PC-3 (cell line): ENCODE data around the gene SLC1A2. TPM values are rescaled to one million over a fixed set of nuclear protein-coding genes. Genes with fewer than 3 reads are reported as not detected.

Experiments
- ATAC-seq: fragments of 200-7000 bp; cut with Tn5 transposase; 2 replicates; pipeline ENCODE4 v1.9.1; 2020; ENCODE audit warnings: mild to moderate bottlenecking, moderate library complexity
- BruUV-seq: library from RNA; stranded (reverse); fragments of 400-500 nt; replicated peaks from 2 replicates; lab custom pipeline; 2021; lab: Mats Ljungman, UMichigan
- CTCF ChIA-PET: fragments of 300-600 bp; sonication (Branson Sonifier 250); formaldehyde crosslinking; loops from one replicate; lab custom pipeline; 2022; ENCODE audit warnings: antibody characterized with exemption; lab: Charles Lee
- POLR2A ChIA-PET: fragments of 300-600 bp; sonication (Branson Sonifier 250); formaldehyde crosslinking; loops from one replicate; lab custom pipeline; 2022; ENCODE audit warnings: antibody characterized with exemption; ENCODE audit not compliant: unreplicated experiment; lab: Charles Lee
- DNase-seq: peaks from one replicate; pipeline ENCODE4 v3.0.0-alpha.2; 2015
- H2AFZ ChIP-seq: fragments of 300-600 bp; sonication (generic); 2 replicates; pipeline ENCODE4 v1.6.0; 2016; ENCODE audit warnings: antibody characterized with exemption, low read length
- H3F3A ChIP-seq: fragments of 300-600 bp; sonication (generic); one replicate; pipeline ENCODE4 v1.6.0; 2017; ENCODE audit warnings: antibody characterized with exemption, low read length, control low read depth, mild to moderate bottlenecking; ENCODE audit not compliant: unreplicated experiment
- H3K27ac ChIP-seq: fragments of 300-600 bp; sonication (generic); 2 replicates; pipeline ENCODE4 v1.5.1; 2016; ENCODE audit warnings: mild to moderate bottlenecking, low read length
- H3K27me3 ChIP-seq: fragments of 300-600 bp; sonication (generic); 2 replicates; pipeline ENCODE4 v1.6.1; 2016; ENCODE audit warnings: low read length, mixed read lengths
- H3K36me3 ChIP-seq: fragments of 300-600 bp; sonication (generic); 2 replicates; pipeline ENCODE4 v1.6.1; 2016; ENCODE audit warnings: low read depth, mixed run types, low read length, mixed read lengths
- H3K4me1 ChIP-seq: fragments of 300-600 bp; sonication (generic); 2 replicates; pipeline ENCODE4 v1.5.1; 2016; ENCODE audit warnings: low read length; ENCODE audit not compliant: insufficient read depth
- H3K4me2 ChIP-seq: fragments of 300-600 bp; sonication (generic); 2 replicates; pipeline ENCODE4 v1.6.0; 2016; ENCODE audit warnings: low read length
- H3K4me3 ChIP-seq: fragments of 300-600 bp; sonication (generic); 2 replicates; pipeline ENCODE4 v1.5.1; 2016; ENCODE audit warnings: mild to moderate bottlenecking, low read length, mixed read lengths
- H3K79me2 ChIP-seq: fragments of 300-600 bp; sonication (generic); 2 replicates; pipeline ENCODE4 v1.6.1; 2017; ENCODE audit warnings: low read length, mixed read lengths
- H3K9ac ChIP-seq: fragments of 300-600 bp; sonication (generic); 2 replicates; pipeline ENCODE4 v1.6.0; 2016; ENCODE audit warnings: mild to moderate bottlenecking, low read length
- H3K9me2 ChIP-seq: fragments of 300-600 bp; sonication (generic); replicated peaks from 2 replicates; pipeline ENCODE4 v1.6.1; 2016; ENCODE audit warnings: mixed run types, low read length, mixed read lengths
- H3K9me3 ChIP-seq: fragments of 300-600 bp; sonication (generic); 2 replicates; pipeline ENCODE4 v1.6.1; 2016; ENCODE audit warnings: low read length, mixed read lengths
- H4K20me1 ChIP-seq: fragments of 300-600 bp; sonication (generic); 2 replicates; pipeline ENCODE4 v1.6.1; 2016; ENCODE audit warnings: low read length, mixed read lengths
- EZH2 ChIP-seq: fragments of 300-600 bp; sonication (generic); IDR thresholded peaks from one replicate; pipeline ENCODE4 v1.6.1; 2017; ENCODE audit warnings: antibody characterized with exemption, mild to moderate bottlenecking, low read length; ENCODE audit not compliant: unreplicated experiment
- EZH2phosphoT487 ChIP-seq: fragments of 300-600 bp; sonication (generic); IDR thresholded peaks from 2 replicates; pipeline ENCODE4 v1.6.1; 2018; ENCODE audit warnings: mild to moderate bottlenecking, antibody characterized with exemption, low read length, borderline replicate concordance
- intact Hi-C: fragments of 100-400 bp; cut with micrococcal nuclease; formaldehyde crosslinking; loops from 2 replicates; pipeline ENCODE4 v1.9.0; 2023
- total RNA-seq: library from RNA; depleted of rRNA; stranded (reverse); fragments of >200 nt; gene quantifications from 2 replicates; pipeline ENCODE4 v1.2.3, GENCODE V29; 2014
- TF ChIP-seq, protein P1 (sequence below): fragments of 300-600 bp; sonication (generic); conservative IDR thresholded peaks from 2 replicates; pipeline ENCODE4 v1.5.1; 2017; ENCODE audit warnings: antibody characterized with exemption, low read depth, mild to moderate bottlenecking, low read length

SLC1A2 gene
- total RNA-seq, 1 experiment from 2014 or later = 0.18 TPM

- Histone ChIP-seq H4K20me1 (no peaks in the 10 kb centered on the region), H3K27me3 (peaks cover 67% of the 10 kb centered on the region), H3K4me1 (no peaks in the 10 kb centered on the region), H3K9me2 (no peaks in the 10 kb centered on the region), H3K9me3 (no peaks in the 10 kb centered on the region), H3K36me3 (no peaks in the 10 kb centered on the region), H2AFZ (no peak overlapping the region), H3K27ac (no peak overlapping the region), H3K4me3 (no peak overlapping the region), H3K9ac (no peak overlapping the region), H3K79me2 (no peaks in the 10 kb centered on the region), H3F3A (no peaks in the 10 kb centered on the region), H3K4me2 (no peak overlapping the region)
- POLR2A ChIA-PET = interaction anchor here (0.7 kb wide), 1 partner anchor 137 kb away, joined by 3 read pairs; no protein-coding TSS in a partner anchor
- no peak for DNase-seq
- no TSS peak for BruUV-seq
- CTCF ChIA-PET = no interaction called here
- ATAC-seq = no peak
- no peak for TF ChIP-seq EZH2
- TF ChIP-seq EZH2phosphoT487 = no peak
- TF ChIP-seq, protein P1, sequence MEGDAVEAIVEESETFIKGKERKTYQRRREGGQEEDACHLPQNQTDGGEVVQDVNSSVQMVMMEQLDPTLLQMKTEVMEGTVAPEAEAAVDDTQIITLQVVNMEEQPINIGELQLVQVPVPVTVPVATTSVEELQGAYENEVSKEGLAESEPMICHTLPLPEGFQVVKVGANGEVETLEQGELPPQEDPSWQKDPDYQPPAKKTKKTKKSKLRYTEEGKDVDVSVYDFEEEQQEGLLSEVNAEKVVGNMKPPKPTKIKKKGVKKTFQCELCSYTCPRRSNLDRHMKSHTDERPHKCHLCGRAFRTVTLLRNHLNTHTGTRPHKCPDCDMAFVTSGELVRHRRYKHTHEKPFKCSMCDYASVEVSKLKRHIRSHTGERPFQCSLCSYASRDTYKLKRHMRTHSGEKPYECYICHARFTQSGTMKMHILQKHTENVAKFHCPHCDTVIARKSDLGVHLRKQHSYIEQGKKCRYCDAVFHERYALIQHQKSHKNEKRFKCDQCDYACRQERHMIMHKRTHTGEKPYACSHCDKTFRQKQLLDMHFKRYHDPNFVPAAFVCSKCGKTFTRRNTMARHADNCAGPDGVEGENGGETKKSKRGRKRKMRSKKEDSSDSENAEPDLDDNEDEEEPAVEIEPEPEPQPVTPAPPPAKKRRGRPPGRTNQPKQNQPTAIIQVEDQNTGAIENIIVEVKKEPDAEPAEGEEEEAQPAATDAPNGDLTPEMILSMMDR = no peak
- intact Hi-C loops = no loop called here
Observed at GRCh38 chr11:35436581-35437250, 17.4 kb upstream of the SLC1A2 start.

DNA sequence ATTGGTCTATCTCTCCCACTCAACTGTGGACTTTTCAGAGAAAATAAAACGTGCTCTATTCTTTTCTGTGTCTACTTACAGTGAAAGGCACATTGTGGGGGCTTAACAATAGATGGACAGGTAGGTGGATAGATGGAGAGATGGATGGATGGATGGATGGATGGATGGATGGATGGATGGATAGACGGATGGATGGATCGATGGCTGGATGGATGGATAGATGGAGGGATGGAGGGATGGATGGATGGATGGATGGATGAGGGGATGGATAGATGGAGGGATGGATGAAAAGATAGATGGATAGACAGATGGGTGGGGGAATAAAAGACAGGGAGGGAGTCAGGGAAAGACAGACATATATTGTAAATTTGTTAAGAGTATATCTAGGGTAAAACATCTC lies 14.2 kb upstream of the SLC1A2 start:
- H2AFZ ChIP-seq = no peak overlapping the region
- ChIA-PET CTCF (no interaction called here), POLR2A (interaction anchor here (0.6 kb wide), 1 partner anchor 1518 kb away, joined by 3 read pairs; no protein-coding TSS in a partner anchor)
- H3K27ac ChIP-seq = no peak overlapping the region
- intact Hi-C loops = no loop called here
- no peaks in the 10 kb centered on the region for H3K36me3 ChIP-seq
- no peaks in the 10 kb centered on the region for H3K79me2 ChIP-seq
- no peaks in the 10 kb centered on the region for H4K20me1 ChIP-seq
- no peak overlapping the region for H3K4me3 ChIP-seq
- ATAC-seq (no peak), DNase-seq (no peak)
- TF ChIP-seq, protein P1 = no peak
- H3K4me1 ChIP-seq = no peaks in the 10 kb centered on the region
- no peaks in the 10 kb centered on the region for H3K9me2 ChIP-seq
- H3K9ac ChIP-seq = no peak overlapping the region
- no peaks in the 10 kb centered on the region for H3K9me3 ChIP-seq
- no TSS peak for BruUV-seq
- peaks cover 57% of the 10 kb centered on the region for H3K27me3 ChIP-seq
- no peak overlapping the region for H3K4me2 ChIP-seq
- H3F3A ChIP-seq = no peaks in the 10 kb centered on the region

- Histone ChIP-seq H3K9me2 (no peaks in the 10 kb centered on the region), H2AFZ (no peak overlapping the region), H4K20me1 (no peaks in the 10 kb centered on the region), H3K4me1 (no peaks in the 10 kb centered on the region), H3K79me2 (no peaks in the 10 kb centered on the region), H3K4me3 (no peak overlapping the region), H3F3A (no peaks in the 10 kb centered on the region), H3K9me3 (no peaks in the 10 kb centered on the region), H3K36me3 (no peaks in the 10 kb centered on the region), H3K27ac (no peak overlapping the region), H3K4me2 (no peak overlapping the region), H3K27me3 (peaks cover 54% of the 10 kb centered on the region), H3K9ac (no peak overlapping the region)
- no peak for DNase-seq
- intact Hi-C loops = no loop called here
- ChIA-PET POLR2A (no interaction called here), CTCF (no interaction called here)
- no TSS peak for BruUV-seq
- no peak for TF ChIP-seq EZH2
- no peak for TF ChIP-seq EZH2phosphoT487
- TF ChIP-seq, protein P1 = no peak
- ATAC-seq = no peak
Observed at GRCh38 chr11:35432464-35432863, 13.1 kb upstream of the SLC1A2 start.
